H1 (cell line): ENCODE data around the gene SNTG2. TPM values are rescaled to one million over a fixed set of nuclear protein-coding genes. Genes with fewer than 3 reads are reported as not detected.

ENCODE experiments used
- CTCF ChIA-PET: fragments of 300-600 bp; sonication (Branson Sonifier 250); formaldehyde crosslinking; loops from one replicate; lab custom pipeline; 2021; ENCODE audit not compliant: partially characterized antibody; lab: Charles Lee
- POLR2A ChIA-PET: fragments of 300-600 bp; sonication (Branson Sonifier 250); formaldehyde crosslinking; loops from one replicate; lab custom pipeline; 2021; ENCODE audit warnings: inconsistent platforms; ENCODE audit not compliant: partially characterized antibody; lab: Charles Lee
- DNase-seq, 2 experiments: peaks; one replicate each; pipeline versions ENCODE4 v3.0.0 to v3.0.0-alpha.2; 2010 to 2022; ENCODE audit warnings: low spot score in 2 of 2, low read depth in 1 of 2, mixed read lengths in 1 of 2
- FAIRE-seq: peaks from 2 replicates; lab custom pipeline; 2011; peaks lifted over from hg19 to GRCh38; lab: Jason Lieb, UNC
- H2AFZ ChIP-seq: 2 replicates; pipeline ENCODE4 v1.8.1; 2012; ENCODE audit warnings: low read length, inconsistent platforms
- H2AK5ac ChIP-seq: 2 replicates; pipeline ENCODE4 v1.6.1; 2013; ENCODE audit warnings: low read depth, low read length
- H2BK120ac ChIP-seq: replicated peaks from 2 replicates; pipeline ENCODE3; 2013; ENCODE audit warnings: low read depth, low read length, inconsistent platforms
- H2BK12ac ChIP-seq: 2 replicates; pipeline ENCODE4 v1.6.1; 2013; ENCODE audit warnings: low read depth, low read length
- H2BK15ac ChIP-seq: 2 replicates; pipeline ENCODE4 v1.6.1; 2013; ENCODE audit warnings: low read length
- H2BK20ac ChIP-seq: 2 replicates; pipeline ENCODE4 v1.6.1; 2013; ENCODE audit warnings: low read length
- H2BK5ac ChIP-seq: 2 replicates; pipeline ENCODE4 v1.6.1; 2013; ENCODE audit warnings: low read depth, low read length
- H3K14ac ChIP-seq: 2 replicates; pipeline ENCODE4 v1.6.1; 2013; ENCODE audit warnings: inconsistent platforms; ENCODE audit not compliant: insufficient read length
- H3K18ac ChIP-seq: 2 replicates; pipeline ENCODE4 v1.6.1; 2013; ENCODE audit warnings: low read length; ENCODE audit errors: extremely low read depth
- H3K23ac ChIP-seq: 2 replicates; pipeline ENCODE4 v1.6.1; 2013; ENCODE audit warnings: inconsistent platforms; ENCODE audit not compliant: insufficient read length
- H3K23me2 ChIP-seq: 2 replicates; pipeline ENCODE4 v1.6.1; 2013; ENCODE audit warnings: low read depth, low read length
- H3K27ac ChIP-seq: 2 replicates; pipeline ENCODE4 v1.6.1; 2011; ENCODE audit warnings: low read depth, low read length, inconsistent platforms
- H3K27me3 ChIP-seq, 4 experiments: replicated peaks in 1 of 4; 1 replicate in 1 of 4; 2 replicates in 3 of 4; pipeline versions ENCODE4 v1.6.1 to v1.8.1; 2011 to 2013; ENCODE audit warnings: low read length in 3 of 4, mild to moderate bottlenecking in 3 of 4, inconsistent platforms in 2 of 4, mixed read lengths in 2 of 4, moderate library complexity in 1 of 4; ENCODE audit not compliant: control insufficient read depth in 3 of 4, insufficient read depth in 3 of 4; ENCODE audit errors: extremely low read depth in 1 of 4
- H3K36me3 ChIP-seq, 4 experiments: 2 replicates each; pipeline versions ENCODE4 v1.6.1 to v1.8.1; 2011 to 2013; ENCODE audit warnings: mild to moderate bottlenecking in 4 of 4, low read length in 3 of 4, moderate library complexity in 2 of 4, control low read depth in 1 of 4, inconsistent platforms in 1 of 4; ENCODE audit not compliant: insufficient read depth in 4 of 4, control insufficient read depth in 2 of 4
- H3K4ac ChIP-seq: replicated peaks from 2 replicates; pipeline ENCODE3; 2013; ENCODE audit warnings: low read length, low read depth, mixed read lengths, inconsistent platforms; ENCODE audit not compliant: insufficient read length
- H3K4me1 ChIP-seq, 4 experiments: replicated peaks in 1 of 4; 1 replicate in 1 of 4; 2 replicates in 3 of 4; pipeline versions ENCODE4 v1.6.1 to v1.8.1; 2011 to 2013; ENCODE audit warnings: low read length in 3 of 4, inconsistent platforms in 2 of 4, mixed read lengths in 1 of 4; ENCODE audit not compliant: insufficient read depth in 4 of 4, control insufficient read depth in 3 of 4
- H3K4me2 ChIP-seq, 2 experiments: 2 replicates each; pipeline versions ENCODE4 v1.6.1 to v1.8.1; 2011 to 2013; ENCODE audit warnings: low read depth in 2 of 2, low read length in 2 of 2, control low read depth in 1 of 2, inconsistent platforms in 1 of 2, mild to moderate bottlenecking in 1 of 2; ENCODE audit not compliant: insufficient read depth in 1 of 2
- H3K4me3 ChIP-seq, 4 experiments: fragments of 200-600, 300-600 bp in 1 of 4; sonication (generic), shearing (Covaris generic), sonication (Bioruptor Twin) in 1 of 4; 2 replicates each; pipeline versions ENCODE4 v1.5.1 to v1.8.1; 2011 to 2016; ENCODE audit warnings: low read length in 4 of 4, low read depth in 3 of 4, control low read depth in 2 of 4, inconsistent platforms in 2 of 4, mild to moderate bottlenecking in 2 of 4, mixed read lengths in 1 of 4, moderate library complexity in 1 of 4; ENCODE audit not compliant: insufficient read depth in 2 of 4; ENCODE audit errors: extremely low read depth in 1 of 4
- H3K56ac ChIP-seq: replicated peaks from 2 replicates; pipeline ENCODE3; 2013; ENCODE audit warnings: low read depth, mild to moderate bottlenecking, mixed read lengths, low read length, inconsistent platforms; ENCODE audit not compliant: insufficient read length
- H3K79me1 ChIP-seq: 2 replicates; pipeline ENCODE4 v1.6.1; 2013; ENCODE audit warnings: low read depth, low read length, control low read depth
- H3K79me2 ChIP-seq, 2 experiments: 2 replicates each; pipeline versions ENCODE4 v1.6.1 to v1.8.1; 2012 to 2013; ENCODE audit warnings: low read length in 2 of 2, mild to moderate bottlenecking in 2 of 2, inconsistent platforms in 1 of 2; ENCODE audit not compliant: insufficient read depth in 2 of 2, control insufficient read depth in 1 of 2
- H3K9ac ChIP-seq, 4 experiments: replicated peaks in 1 of 4; 1 replicate in 1 of 4; 2 replicates in 3 of 4; pipeline versions ENCODE4 v1.6.1 to v1.8.1; 2011 to 2013; ENCODE audit warnings: low read depth in 3 of 4, low read length in 3 of 4, control low read depth in 2 of 4, mild to moderate bottlenecking in 2 of 4, moderate library complexity in 2 of 4, inconsistent platforms in 1 of 4; ENCODE audit errors: extremely low read depth in 1 of 4
- H3K9me3 ChIP-seq, 2 experiments: 2 replicates each; pipeline versions ENCODE4 v1.6.1 to v1.8.1; 2012 to 2013; ENCODE audit warnings: mild to moderate bottlenecking in 2 of 2, moderate library complexity in 2 of 2, control low read depth in 1 of 2, inconsistent platforms in 1 of 2, low read depth in 1 of 2, low read length in 1 of 2, mixed read lengths in 1 of 2; ENCODE audit not compliant: insufficient read depth in 2 of 2
- H4K20me1 ChIP-seq, 2 experiments: replicated peaks in 1 of 2; 2 replicates each; pipeline versions ENCODE3 to v1.8.1; 2011 to 2013; ENCODE audit warnings: inconsistent platforms in 2 of 2, low read length in 2 of 2, mild to moderate bottlenecking in 1 of 2; ENCODE audit not compliant: insufficient read depth in 2 of 2, control insufficient read depth in 1 of 2
- H4K5ac ChIP-seq: 2 replicates; pipeline ENCODE4 v1.6.1; 2013; ENCODE audit warnings: low read length, low read depth, mixed read lengths, inconsistent platforms; ENCODE audit not compliant: insufficient read length
- H4K8ac ChIP-seq: 2 replicates; pipeline ENCODE4 v1.8.0; 2013; ENCODE audit warnings: mild to moderate bottlenecking, moderate library complexity, low read length, inconsistent platforms; ENCODE audit not compliant: insufficient read depth; ENCODE audit errors: extremely low read depth
- H4K91ac ChIP-seq: replicated peaks from 2 replicates; pipeline ENCODE3; 2013; ENCODE audit warnings: low read length, mixed read lengths, inconsistent platforms; ENCODE audit not compliant: insufficient read length
- ATF3 ChIP-seq: IDR thresholded peaks from 2 replicates; pipeline ENCODE4 v1.6.1; 2011; ENCODE audit warnings: low read depth, mild to moderate bottlenecking, low read length; ENCODE audit not compliant: insufficient read depth
- BACH1 ChIP-seq: IDR thresholded peaks from 2 replicates; pipeline ENCODE4 v1.6.1; 2012; ENCODE audit warnings: low read length, improper control_type of control experiment
- CREB1 ChIP-seq: IDR thresholded peaks from 2 replicates; pipeline ENCODE4 v1.6.1; 2012; ENCODE audit warnings: inconsistent platforms
- CTBP2 ChIP-seq: IDR thresholded peaks from 2 replicates; pipeline ENCODE4 v1.7.0; 2011; ENCODE audit warnings: borderline replicate concordance, mild to moderate bottlenecking, moderate library complexity, mixed read lengths, low read length; ENCODE audit not compliant: insufficient read depth, insufficient read length
- EP300 ChIP-seq, 2 experiments: IDR thresholded peaks; 1 replicate in 1 of 2; 2 replicates in 1 of 2; pipeline ENCODE4 v1.6.1; 2011 to 2012; ENCODE audit warnings: low read depth in 2 of 2, low read length in 2 of 2, mild to moderate bottlenecking in 2 of 2, borderline replicate concordance in 1 of 2, inconsistent platforms in 1 of 2, moderate library complexity in 1 of 2
- GABPA ChIP-seq: IDR thresholded peaks from 2 replicates; pipeline ENCODE4 v1.6.1; 2011; ENCODE audit warnings: mild to moderate bottlenecking, low read length, moderate library complexity, borderline replicate concordance; ENCODE audit not compliant: insufficient read depth
- NRF1 ChIP-seq: IDR thresholded peaks from 2 replicates; pipeline ENCODE4 v1.6.1; 2011; ENCODE audit warnings: mild to moderate bottlenecking, low read depth, low read length, improper control_type of control experiment
- RAD21 ChIP-seq, 2 experiments: IDR thresholded peaks in 1 of 2; conservative IDR thresholded peaks in 1 of 2; 2 replicates each; pipeline ENCODE4 v1.6.1; 2011; ENCODE audit warnings: low read depth in 2 of 2, low read length in 2 of 2, improper control_type of control experiment in 1 of 2, inconsistent platforms in 1 of 2, mild to moderate bottlenecking in 1 of 2, moderate library complexity in 1 of 2
- SIX5 ChIP-seq: IDR thresholded peaks from 2 replicates; pipeline ENCODE4 v1.6.1; 2011; ENCODE audit warnings: mild to moderate bottlenecking, low read depth, low read length
- SP1 ChIP-seq: IDR thresholded peaks from 2 replicates; pipeline ENCODE4 v1.6.1; 2011; ENCODE audit warnings: low read depth, low read length
- TAF1 ChIP-seq: IDR thresholded peaks from 2 replicates; pipeline ENCODE4 v1.6.1; 2011; ENCODE audit warnings: mild to moderate bottlenecking, low read depth, low read length
- TAF7 ChIP-seq: optimal IDR thresholded peaks from 2 replicates; pipeline ENCODE3; 2011; ENCODE audit warnings: low read depth, mild to moderate bottlenecking, inconsistent platforms, low read length, moderate library complexity, borderline replicate concordance
- TBP ChIP-seq: IDR thresholded peaks from 2 replicates; pipeline ENCODE4 v1.6.1; 2011; ENCODE audit warnings: low read depth, low read length, improper control_type of control experiment
- TCF12 ChIP-seq: IDR thresholded peaks from 2 replicates; pipeline ENCODE4 v1.6.1; 2011; ENCODE audit warnings: low read depth, mild to moderate bottlenecking, low read length
- WGBS, 2 experiments: shearing (Covaris generic) in 1 of 2; methylation state at CpG; one replicate each; pipeline versions ENCODE4 v1.1.6 to v1.1.7; 2013 to 2015; ENCODE audit warnings: low lambda C conversion rate in 2 of 2, mixed read lengths in 2 of 2, inconsistent platforms in 1 of 2, low coverage in 1 of 2, missing lambda C conversion rate in 1 of 2; ENCODE audit not compliant: insufficient replicate concordance in 2 of 2, insufficient coverage in 1 of 2, insufficient read length in 1 of 2; ENCODE audit errors: extremely low coverage in 1 of 2, missing lambda C conversion rate in 1 of 2; 5-methylcytosine and 5-hydroxymethylcytosine counted together
- polyA plus RNA-seq, 7 experiments: library from polyadenylated mRNA; depleted of rRNA in 3 of 7; stranded (reverse) in 5 of 7; unstranded in 2 of 7; fragments of >200 nt in 5 of 7; fragments of 200-250 nt in 2 of 7; gene quantifications; 1 replicate in 5 of 7; 2 replicates in 1 of 7; 4 replicates in 1 of 7; pipeline versions ENCODE4 v1.2.1 to v1.2.3, GENCODE V29; 2011 to 2013; ENCODE audit warnings: missing spikeins in 2 of 7, mixed read lengths in 2 of 7
- total RNA-seq: library from RNA; stranded (reverse); fragmentation: NEBNext Ultra II Directional; extraction: Animal tissue kit (Norgen Biotek cat#: 25700); gene quantifications from 2 replicates; pipeline ENCODE4 v1.2.1, GENCODE V29; 2021

SNTG2 gene
- total and polyA plus RNA-seq, 2 of the 8 experiments (the other 6 are each of a cell fraction or from before 2014, with no cell fraction given) = 6.6 to 18.1 TPM

DNA sequence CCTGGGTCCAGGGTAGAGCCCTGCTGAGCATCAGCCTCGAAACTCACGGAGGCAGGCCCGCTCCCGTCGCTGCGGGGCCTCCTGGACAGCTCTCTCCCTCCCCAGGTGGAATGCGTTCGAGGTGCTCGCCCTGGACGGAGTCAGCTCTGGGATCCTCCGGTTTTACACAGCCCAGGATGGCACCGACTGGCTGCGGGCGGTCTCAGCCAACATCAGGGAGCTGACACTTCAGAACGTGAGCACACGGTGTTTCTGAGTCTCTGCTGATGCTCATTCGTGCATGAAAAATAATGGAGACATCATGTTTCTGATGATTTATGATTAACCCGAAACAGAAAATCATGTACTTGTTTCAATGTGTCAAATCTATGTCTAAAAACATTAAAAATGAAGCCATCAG, 287.1 kb downstream of the SNTG2 start:
- H3K27ac ChIP-seq = no peak overlapping the region
- FAIRE-seq = no peak
- H3K79me1 ChIP-seq = no peaks in the 10 kb centered on the region
- H2AK5ac ChIP-seq = no peak overlapping the region
- H3K18ac ChIP-seq = no peak overlapping the region
- H3K9me3 ChIP-seq = no peaks in the 10 kb centered on the region
- H3K4ac ChIP-seq = no peak overlapping the region
- peaks cover 0 to 3% (median 1%) of the 10 kb centered on the region in 4 experiments; a peak in 2 of 7 replicates for H3K4me1 ChIP-seq
- no peak overlapping the region for H3K9ac ChIP-seq
- no peak overlapping the region for H2AFZ ChIP-seq
- H2BK15ac ChIP-seq = no peak overlapping the region
- H4K91ac ChIP-seq = no peak overlapping the region
- H3K79me2 ChIP-seq = no peaks in the 10 kb centered on the region
- H3K4me3 ChIP-seq = no peak overlapping the region
- H3K36me3 ChIP-seq = no peaks in the 10 kb centered on the region
- H4K5ac ChIP-seq = no peak overlapping the region
- H3K56ac ChIP-seq = no peak overlapping the region
- H3K27me3 ChIP-seq = no peaks in the 10 kb centered on the region; a peak in 2 of 7 replicates
- POLR2A ChIA-PET = no interaction called here
- no peak overlapping the region for H2BK12ac ChIP-seq
- WGBS, 2 experiments = 87% methylated on average over 18 of the region's 18 CpGs; no CpG with 5 or more reads in 1 of the 2 experiments
- no peak overlapping the region for H4K8ac ChIP-seq
- no peak overlapping the region for H3K4me2 ChIP-seq
- CTCF ChIA-PET = interaction anchor here (1.1 to 1.4 kb wide), 3 partner anchors 9 to 309 kb away, joined by 3 to 6 read pairs (median 3); no protein-coding TSS in a partner anchor
- no peak overlapping the region for H2BK20ac ChIP-seq
- H3K14ac ChIP-seq = no peak overlapping the region
- no peak for DNase-seq
- no peaks in the 10 kb centered on the region for H3K23me2 ChIP-seq
- H2BK5ac ChIP-seq = no peak overlapping the region
- H3K23ac ChIP-seq = no peak overlapping the region
- no peaks in the 10 kb centered on the region for H4K20me1 ChIP-seq
- no peak overlapping the region for H2BK120ac ChIP-seq
- TF ChIP-seq NRF1 (no peak), TCF12 (no peak), TAF7 (no peak), GABPA (no peak), TAF1 (no peak), SIX5 (no peak), CTBP2 (no peak), BACH1 (no peak), RAD21 (IDR thresholded peaks at IDR 0.05 in 1 of 2, conservative IDR thresholded peaks at IDR 0.05 in 1 of 2; ENCODE audit: low read depth in 2 of 2, low read length in 2 of 2) (no peak), CREB1 (no peak), ATF3 (no peak), SP1 (no peak), TBP (no peak), EP300 (IDR thresholded peaks at IDR 0.05; ENCODE audit: borderline replicate concordance in 1 of 2, low read depth in 2 of 2, low read length in 2 of 2) (no peak)
